A549 (cell line): Measurements from ENCODE around the gene GYS1. TPM values are rescaled to one million over a fixed set of nuclear protein-coding genes. Genes with fewer than 3 reads are reported as not detected.

Source experiments
- BHLHE40 ChIP-seq: IDR thresholded peaks from 2 replicates; pipeline ENCODE4 v1.6.1; 2012; ENCODE audit warnings: low read depth, low read length, inconsistent platforms
- CBX2 ChIP-seq: fragments of 200-600 bp; sonication (generic); IDR thresholded peaks from 2 replicates; pipeline ENCODE4 v1.6.1; 2016; ENCODE audit warnings: low read depth, mild to moderate bottlenecking, borderline replicate concordance
- CEBPB ChIP-seq, 2 experiments: fragments of >200 bp in 1 of 2; sonication (Bioruptor Twin) in 1 of 2; formaldehyde crosslinking in 1 of 2; IDR thresholded peaks; 2 replicates each; pipeline ENCODE4 v1.6.1; 2012 to 2016
- CHD4 ChIP-seq: fragments of 200-600 bp; sonication (generic); IDR thresholded peaks from 2 replicates; pipeline ENCODE4 v1.6.1; 2016; ENCODE audit warnings: antibody characterized with exemption, mild to moderate bottlenecking, borderline replicate concordance
- ELK1 ChIP-seq: fragments of 150-350 bp; IDR thresholded peaks from 2 replicates; pipeline ENCODE4 v1.6.1; 2014; ENCODE audit warnings: low read depth, mild to moderate bottlenecking, low read length
- FOSL2 ChIP-seq, 2 experiments: fragments of 450-650 bp in 1 of 2; fragments of >200 bp in 1 of 2; sonication (Bioruptor Twin) in 1 of 2; formaldehyde crosslinking; IDR thresholded peaks; 2 replicates each; pipeline versions ENCODE4 v1.5.0 to v1.6.1; 2016 to 2020; ENCODE audit warnings: mild to moderate bottlenecking in 1 of 2, moderate library complexity in 1 of 2
- HES2 ChIP-seq: fragments of >200 bp; sonication (Bioruptor Twin); formaldehyde crosslinking; IDR thresholded peaks from 2 replicates; pipeline ENCODE4 v1.6.1; 2016
- HEYL ChIP-seq: fragments of 250-450 bp; sonication (Bioruptor Pico); IDR thresholded peaks from 2 replicates; pipeline ENCODE4 v1.8.0; 2021; ENCODE audit warnings: mild to moderate bottlenecking, moderate library complexity
- HOXA7 ChIP-seq: fragments of 250-450 bp; sonication (Bioruptor Pico); IDR thresholded peaks from 2 replicates; pipeline ENCODE4 v1.5.0; 2020; ENCODE audit warnings: mild to moderate bottlenecking, moderate library complexity
- HOXB13 ChIP-seq: fragments of 250-450 bp; sonication (Bioruptor Pico); IDR thresholded peaks from 2 replicates; pipeline ENCODE4 v1.5.0; 2020; ENCODE audit warnings: low read depth, mild to moderate bottlenecking, moderate library complexity
- HOXB5 ChIP-seq: fragments of 250-450 bp; sonication (Bioruptor Pico); IDR thresholded peaks from 2 replicates; pipeline ENCODE4 v1.5.0; 2020; ENCODE audit warnings: mild to moderate bottlenecking, moderate library complexity
- JUN ChIP-seq, 2 experiments: fragments of >200 bp; sonication (Bioruptor Twin); formaldehyde crosslinking; IDR thresholded peaks; 2 replicates in 1 of 2; 3 replicates in 1 of 2; pipeline ENCODE4 v1.6.1; 2016 to 2017
- JUNB ChIP-seq: fragments of >200 bp; sonication (Bioruptor Twin); formaldehyde crosslinking; IDR thresholded peaks from 2 replicates; pipeline ENCODE4 v1.6.1; 2016
- KDM1A ChIP-seq: fragments of 200-600 bp; sonication (generic); IDR thresholded peaks from 2 replicates; pipeline ENCODE4 v1.6.1; 2016; ENCODE audit warnings: low read depth, mild to moderate bottlenecking
- MAX ChIP-seq: IDR thresholded peaks from 2 replicates; pipeline ENCODE4 v1.6.1; 2012
- MAZ ChIP-seq: fragments of 150-350 bp; IDR thresholded peaks from 2 replicates; pipeline ENCODE4 v1.6.1; 2014; ENCODE audit warnings: antibody characterized with exemption, low read depth, low read length, borderline replicate concordance
- MYC ChIP-seq: IDR thresholded peaks from 2 replicates; pipeline ENCODE4 v1.6.1; 2012; ENCODE audit warnings: mild to moderate bottlenecking, inconsistent platforms, low read length, improper control_type of control experiment, borderline replicate concordance
- PBX3 ChIP-seq: IDR thresholded peaks from 2 replicates; pipeline ENCODE4 v1.6.1; 2012
- PHF8 ChIP-seq: fragments of 200-600 bp; sonication (generic); IDR thresholded peaks from 2 replicates; pipeline ENCODE4 v1.6.1; 2016; ENCODE audit warnings: low read depth, mild to moderate bottlenecking, antibody characterized with exemption, moderate library complexity, borderline replicate concordance
- POLR2AphosphoS2 ChIP-seq: conservative IDR thresholded peaks from 2 replicates; pipeline ENCODE4 v1.6.1; 2012; ENCODE audit warnings: low read length, improper control_type of control experiment, inconsistent platforms
- RARB ChIP-seq: fragments of 250-450 bp; sonication (Bioruptor Pico); IDR thresholded peaks from 2 replicates; pipeline ENCODE4 v1.8.0; 2021; ENCODE audit warnings: mild to moderate bottlenecking, moderate library complexity
- RFX5 ChIP-seq: fragments of 450-650 bp; IDR thresholded peaks from 2 replicates; pipeline ENCODE4 v1.7.1; 2014; ENCODE audit warnings: antibody characterized with exemption, mild to moderate bottlenecking, moderate library complexity
- RNF2 ChIP-seq: fragments of 200-600 bp; sonication (generic); IDR thresholded peaks from 2 replicates; pipeline ENCODE4 v1.6.1; 2016; ENCODE audit warnings: low read depth, mild to moderate bottlenecking, antibody characterized with exemption, moderate library complexity, borderline replicate concordance
- SMC3 ChIP-seq: fragments of >200 bp; sonication (Bioruptor Twin); formaldehyde crosslinking; IDR thresholded peaks from 3 replicates; pipeline ENCODE4 v1.6.1; 2018; ENCODE audit warnings: inconsistent platforms
- TP53 ChIP-seq: fragments of 250-450 bp; sonication (Bioruptor Pico); IDR thresholded peaks from 2 replicates; pipeline ENCODE4 v1.5.0; 2021; ENCODE audit warnings: mild to moderate bottlenecking, moderate library complexity
- ZC3H11A ChIP-seq: fragments of 450-650 bp; IDR thresholded peaks from 2 replicates; pipeline ENCODE4 v1.6.1; 2014; ENCODE audit warnings: antibody characterized with exemption, mild to moderate bottlenecking
- ZNF302 ChIP-seq: fragments of 250-450 bp; sonication (Bioruptor Pico); IDR thresholded peaks from 2 replicates; pipeline ENCODE4 v1.9.0; 2021; ENCODE audit warnings: inconsistent platforms, mild to moderate bottlenecking, moderate library complexity
- polyA plus RNA-seq, 4 experiments: library from polyadenylated mRNA; depleted of rRNA in 3 of 4; stranded (reverse); fragments of >200 nt; fragmentation: RNase III in 1 of 4; extraction: RNeasy Plus Mini Kit Qiagen cat#74134 plus additional on column Dnase treatment in 1 of 4; gene quantifications; 2 replicates in 3 of 4; 3 replicates in 1 of 4; pipeline ENCODE4 v1.2.3, GENCODE V29; 2011 to 2017

Gene GYS1
- polyA plus RNA-seq, 2 of the 4 experiments (the other 2 are of a cell fraction), result 10.3 to 24.8 TPM

- TF ChIP-seq MAZ (no peak), POLR2AphosphoS2 (no peak), MYC (peak; percentile 72; the same call in 1 of the 2 replicates), CBX2 (no peak), TP53 (CRISPR knock-in tag) (no peak; the same call in 1 of the 2 replicates), BHLHE40 (no peak), PBX3 (0 out of 2 replicates have a peak, but pooled peaks have one; percentile 11), HOXA7 (CRISPR knock-in tag) (peak; percentile 80; the same call in 1 of the 2 replicates), ELK1 (no peak), KDM1A (no peak), JUNB (no peak), RNF2 (no peak), HES2 (no peak), RARB (CRISPR knock-in tag) (peak; percentile 80; the same call in 1 of the 2 replicates), RFX5 (no peak), ZNF302 (CRISPR knock-in tag) (no peak), HOXB5 (CRISPR knock-in tag) (no peak), HOXB13 (no peak), MAX (peak; percentile 73), CHD4 (no peak), JUN (IDR thresholded peaks at IDR 0.05) (no peak; a peak in 3 of 5 replicates), PHF8 (0 out of 2 replicates have a peak, but pooled peaks have one; percentile 4), ZC3H11A (no peak), SMC3 (no peak), FOSL2 (IDR thresholded peaks at IDR 0.05) (no peak), FOSL2 (CRISPR knock-in tag; IDR thresholded peaks at IDR 0.05) (no peak), HEYL (CRISPR knock-in tag) (0 out of 2 replicates have a peak, but pooled peaks have one; percentile 29), CEBPB (IDR thresholded peaks at IDR 0.05) (no peak)
- TF ChIP-seq, all 56 proteins: peak for 11
Observed at GRCh38 chr19:48965806-48966540, 27.1 kb downstream of the GYS1 start (continued).
